NOMO-1 (cell line): ENCODE measurements around the gene FOLR3.
"Not testable (repeated sequence)": the region's sequence is repeated elsewhere in the genome, so short reads cannot be mapped to it uniquely, and the experiment has no call there.

Experiments
- DNase-seq, 2 experiments: peaks; one replicate each; lab custom pipeline; 2025; ENCODE audit not compliant: unreplicated experiment in 2 of 2; lab: John Stamatoyannopoulos, UW

The FOLR3 gene

GRCh38 chr11:72157131-72157530 lies 21.6 kb downstream of the FOLR3 start:
- DNase-seq, result no peak

- DNase-seq, result no peak
Observed at GRCh38 chr11:72160319-72160718, 24.8 kb downstream of the FOLR3 start.

- no peak for DNase-seq
Observed at GRCh38 chr11:72162891-72163492, 27.5 kb downstream of the FOLR3 start.

- not testable (repeated sequence) for DNase-seq
Observed at GRCh38 chr11:72164187-72164586, 28.7 kb downstream of the FOLR3 start.

GRCh38 chr11:72169046-72169555 lies 33.6 kb downstream of the FOLR3 start:
- not testable (repeated sequence) for DNase-seq

- DNase-seq, result not testable (repeated sequence)
Observed at GRCh38 chr11:72169754-72170153, 34.2 kb downstream of the FOLR3 start.

GRCh38 chr11:72172043-72172442 lies 36.5 kb downstream of the FOLR3 start:
- DNase-seq, result not testable (repeated sequence)

GRCh38 chr11:72173291-72173690 lies 37.8 kb downstream of the FOLR3 start:
- no peak for DNase-seq

- DNase-seq, result no peak
Observed at GRCh38 chr11:72174302-72175070, 39.0 kb downstream of the FOLR3 start.

GRCh38 chr11:72177656-72178055 lies 42.1 kb downstream of the FOLR3 start:
- DNase-seq, result no peak

- DNase-seq, result no peak
Observed at GRCh38 chr11:72179049-72179803, 43.7 kb downstream of the FOLR3 start.

GRCh38 chr11:72179804-72180396 lies 44.4 kb downstream of the FOLR3 start:
- DNase-seq, result no peak

GRCh38 chr11:72180892-72181552 lies 45.5 kb downstream of the FOLR3 start:
- DNase-seq, result not testable (repeated sequence)

- not testable (repeated sequence) for DNase-seq
Observed at GRCh38 chr11:72181553-72181958, 46.0 kb downstream of the FOLR3 start.

- DNase-seq, result no peak
Observed at GRCh38 chr11:72188267-72188666, 52.7 kb downstream of the FOLR3 start.
